ENCODE results near the gene PPP1R14B.

Gene PPP1R14B

GRCh38 chr11:64240435-64241240, 6.1 kb downstream of the PPP1R14B start, which contains the start of gene FKBP2:
FKBP2 (plus strand) TSS chr11:64241095; CDS start chr11:64242388, 1,293 bp downstream.
- DNase-seq (ENCODE audit: extremely low spot score), result peak; percentile 93
- ChIA-PET POLR2A (interaction anchor here (0.6 to 1.6 kb wide), 12 partner anchors 9 to 1890 kb away, joined by 3 to 13 read pairs (median 5); partner anchors contain the start of genes FERMT3, NUDT22, PRDX5 and STIP1), CTCF (interaction anchor here (0.8 to 30.9 kb wide), 5 partner anchors 10 to 91 kb away, joined by 3 to 368 read pairs (median 5); partner anchors contain the start of genes FERMT3, NUDT22, PLCB3 and TRPT1)
- TF ChIP-seq, protein P1, sequence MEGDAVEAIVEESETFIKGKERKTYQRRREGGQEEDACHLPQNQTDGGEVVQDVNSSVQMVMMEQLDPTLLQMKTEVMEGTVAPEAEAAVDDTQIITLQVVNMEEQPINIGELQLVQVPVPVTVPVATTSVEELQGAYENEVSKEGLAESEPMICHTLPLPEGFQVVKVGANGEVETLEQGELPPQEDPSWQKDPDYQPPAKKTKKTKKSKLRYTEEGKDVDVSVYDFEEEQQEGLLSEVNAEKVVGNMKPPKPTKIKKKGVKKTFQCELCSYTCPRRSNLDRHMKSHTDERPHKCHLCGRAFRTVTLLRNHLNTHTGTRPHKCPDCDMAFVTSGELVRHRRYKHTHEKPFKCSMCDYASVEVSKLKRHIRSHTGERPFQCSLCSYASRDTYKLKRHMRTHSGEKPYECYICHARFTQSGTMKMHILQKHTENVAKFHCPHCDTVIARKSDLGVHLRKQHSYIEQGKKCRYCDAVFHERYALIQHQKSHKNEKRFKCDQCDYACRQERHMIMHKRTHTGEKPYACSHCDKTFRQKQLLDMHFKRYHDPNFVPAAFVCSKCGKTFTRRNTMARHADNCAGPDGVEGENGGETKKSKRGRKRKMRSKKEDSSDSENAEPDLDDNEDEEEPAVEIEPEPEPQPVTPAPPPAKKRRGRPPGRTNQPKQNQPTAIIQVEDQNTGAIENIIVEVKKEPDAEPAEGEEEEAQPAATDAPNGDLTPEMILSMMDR (IDR thresholded peaks at IDR 0.05; ENCODE audit: control extremely low read depth, extremely low read depth, low read depth, missing control alignments), result no peak

DNA sequence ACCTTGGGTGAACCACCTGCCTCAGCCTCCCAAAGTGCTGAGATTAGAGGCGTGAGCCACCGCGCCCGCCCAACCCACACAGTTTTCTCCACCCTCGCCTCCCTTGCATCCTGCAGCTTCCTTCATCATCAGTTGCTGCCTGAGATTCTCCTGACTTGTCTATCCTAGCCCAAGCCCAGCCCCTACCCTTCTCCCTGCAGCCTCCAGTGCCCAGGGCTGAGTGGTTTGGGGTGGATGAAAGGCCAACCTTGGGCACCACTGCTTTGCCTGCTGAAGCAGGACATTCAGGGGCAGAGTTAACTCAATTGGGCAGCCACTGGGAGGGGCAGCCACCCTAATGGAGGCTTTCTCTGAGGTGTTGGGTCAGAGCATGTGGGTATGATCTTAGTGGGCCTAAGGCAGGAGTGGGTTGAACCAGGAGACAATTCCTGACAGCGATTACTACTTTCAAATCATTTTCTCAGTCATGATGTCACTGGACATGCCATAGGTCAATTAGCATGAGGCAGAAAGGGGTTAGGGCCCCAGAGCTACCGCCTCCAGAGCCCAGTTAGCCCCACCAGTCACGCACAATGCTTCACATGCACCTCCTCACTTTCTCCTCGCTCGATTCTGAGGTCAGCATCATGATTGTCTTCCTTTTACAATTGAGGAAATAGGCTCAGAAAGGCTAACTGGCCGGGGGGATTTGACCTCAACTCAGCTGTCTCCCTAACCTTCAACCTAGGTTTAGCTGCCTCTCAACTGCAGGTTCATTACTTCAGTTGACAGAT, 6.9 kb downstream of the PPP1R14B start:
- POLR2A ChIA-PET, result interaction anchor here (1.1 kb wide), 1 partner anchor 54 kb away, joined by 4 read pairs; the partner anchor contains the start of gene STIP1
- CTCF ChIA-PET, result interaction anchor here (1.4 to 30.9 kb wide), 3 partner anchors 11 to 65 kb away, joined by 4 to 368 read pairs (median 27); partner anchors contain the start of genes FERMT3 and PLCB3
- TF ChIP-seq, protein P1 (IDR thresholded peaks at IDR 0.05; ENCODE audit: control extremely low read depth, extremely low read depth, low read depth, missing control alignments), result no peak
- peak; percentile 73 for DNase-seq (ENCODE audit: extremely low spot score)

- no peak for DNase-seq (ENCODE audit: extremely low spot score)
- TF ChIP-seq, protein P1 (IDR thresholded peaks at IDR 0.05; ENCODE audit: control extremely low read depth, extremely low read depth, low read depth, missing control alignments), result no peak
- ChIA-PET CTCF (interaction anchor here (3.9 to 30.9 kb wide), 2 partner anchors 12 to 29 kb away, joined by 27 to 368 read pairs; partner anchors contain the start of genes FERMT3 and PLCB3), POLR2A (interaction anchor here (1.1 to 1.2 kb wide), 2 partner anchors 53 to 58 kb away, joined by 3 to 4 read pairs; partner anchors contain the start of gene STIP1)
Observed at GRCh38 chr11:64238999-64239398, 7.7 kb downstream of the PPP1R14B start.

GRCh38 chr11:64238076-64238475, 8.7 kb downstream of the PPP1R14B start:
- POLR2A ChIA-PET, result interaction anchor here (1.2 kb wide), 1 partner anchor 57 kb away, joined by 3 read pairs; no protein-coding TSS in a partner anchor
- TF ChIP-seq, protein P1 (IDR thresholded peaks at IDR 0.05; ENCODE audit: control extremely low read depth, extremely low read depth, low read depth, missing control alignments), result no peak
- CTCF ChIA-PET, result interaction anchor here (1.1 to 30.9 kb wide), 3 partner anchors 12 to 28 kb away, joined by 3 to 368 read pairs (median 16); partner anchors contain the start of genes FERMT3, NUDT22 and TRPT1
- no peak for DNase-seq (ENCODE audit: extremely low spot score)

DNA sequence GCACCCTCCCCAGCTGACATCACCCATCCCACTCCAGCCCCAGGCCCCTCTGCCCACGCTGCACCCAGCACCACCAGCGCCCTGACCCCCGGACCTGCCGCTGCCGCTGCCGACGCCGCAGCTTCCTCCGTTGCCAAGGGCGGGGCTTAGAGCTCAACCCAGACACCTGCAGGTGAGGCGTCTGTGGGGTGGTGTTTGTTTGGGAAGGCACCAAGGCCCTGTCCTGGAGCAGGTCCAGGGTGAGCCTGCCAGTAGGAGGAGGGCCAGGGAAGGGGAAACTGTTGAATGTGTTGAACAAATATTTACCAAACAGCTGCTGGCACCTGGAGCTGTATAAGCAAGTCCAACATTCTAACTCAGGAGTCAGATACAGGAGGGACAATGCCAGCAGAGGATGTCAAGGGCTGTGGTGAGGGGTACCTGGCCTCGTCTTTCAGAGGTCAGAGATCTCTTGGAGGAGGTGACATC, 9.2 kb downstream of the PPP1R14B start:
- TF ChIP-seq, protein P1 (IDR thresholded peaks at IDR 0.05; ENCODE audit: control extremely low read depth, extremely low read depth, low read depth, missing control alignments), result no peak
- ChIA-PET POLR2A (no interaction called here), CTCF (interaction anchor here (1.1 to 30.9 kb wide), 4 partner anchors 8 to 27 kb away, joined by 3 to 368 read pairs (median 10); partner anchors contain the start of genes FERMT3, NUDT22 and TRPT1)
- no peak for DNase-seq (ENCODE audit: extremely low spot score)
